ENCODE measurements around the gene PLA2G15.

DNA sequence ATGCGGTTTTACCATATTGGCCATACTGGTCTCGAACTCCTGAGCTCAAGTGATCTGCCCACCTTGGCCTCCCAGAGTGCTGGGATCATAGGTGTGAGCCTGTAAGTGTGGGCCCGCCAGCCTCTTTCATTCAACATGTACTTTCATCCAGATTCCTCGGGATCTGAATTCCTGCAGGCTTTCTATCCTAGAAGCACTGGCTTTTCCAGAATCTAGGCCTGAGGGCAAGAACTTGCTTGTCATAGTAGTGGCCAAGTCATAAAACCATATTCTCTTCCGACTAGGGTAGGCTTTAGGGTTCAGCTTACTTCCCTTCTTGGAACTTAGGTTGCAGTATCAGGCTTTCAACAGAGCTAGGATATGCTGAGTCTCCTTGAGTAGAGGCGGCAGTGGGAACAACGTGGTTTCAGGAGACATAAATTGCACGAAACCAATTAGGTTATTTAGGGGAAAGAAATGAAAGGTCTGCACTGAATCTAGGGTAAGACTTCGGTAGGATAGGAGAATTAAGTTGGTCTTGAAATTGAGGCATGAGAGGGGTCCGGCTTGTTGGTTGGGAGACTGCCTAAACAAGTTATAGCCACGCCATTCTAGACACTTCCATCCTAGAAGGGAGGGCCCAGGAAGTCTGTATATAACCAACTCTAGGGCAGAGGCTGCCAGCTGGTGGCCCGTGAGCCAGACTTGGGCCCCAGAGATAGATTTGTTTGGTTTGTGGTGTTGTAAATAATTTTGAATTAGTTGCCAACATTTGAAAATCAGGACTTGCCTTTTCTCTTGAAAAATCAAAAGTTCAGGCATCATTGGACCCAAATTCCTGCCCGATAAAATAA lies 34.8 kb downstream of the PLA2G15 start:
- TF ChIP-seq, protein P1, sequence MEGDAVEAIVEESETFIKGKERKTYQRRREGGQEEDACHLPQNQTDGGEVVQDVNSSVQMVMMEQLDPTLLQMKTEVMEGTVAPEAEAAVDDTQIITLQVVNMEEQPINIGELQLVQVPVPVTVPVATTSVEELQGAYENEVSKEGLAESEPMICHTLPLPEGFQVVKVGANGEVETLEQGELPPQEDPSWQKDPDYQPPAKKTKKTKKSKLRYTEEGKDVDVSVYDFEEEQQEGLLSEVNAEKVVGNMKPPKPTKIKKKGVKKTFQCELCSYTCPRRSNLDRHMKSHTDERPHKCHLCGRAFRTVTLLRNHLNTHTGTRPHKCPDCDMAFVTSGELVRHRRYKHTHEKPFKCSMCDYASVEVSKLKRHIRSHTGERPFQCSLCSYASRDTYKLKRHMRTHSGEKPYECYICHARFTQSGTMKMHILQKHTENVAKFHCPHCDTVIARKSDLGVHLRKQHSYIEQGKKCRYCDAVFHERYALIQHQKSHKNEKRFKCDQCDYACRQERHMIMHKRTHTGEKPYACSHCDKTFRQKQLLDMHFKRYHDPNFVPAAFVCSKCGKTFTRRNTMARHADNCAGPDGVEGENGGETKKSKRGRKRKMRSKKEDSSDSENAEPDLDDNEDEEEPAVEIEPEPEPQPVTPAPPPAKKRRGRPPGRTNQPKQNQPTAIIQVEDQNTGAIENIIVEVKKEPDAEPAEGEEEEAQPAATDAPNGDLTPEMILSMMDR (IDR thresholded peaks at IDR 0.05; ENCODE audit: insufficient read depth, low read depth, low read length), result no peak
- TF ChIP-seq EZH2 (IDR thresholded peaks at IDR 0.05; ENCODE audit: insufficient read depth, low read length), result no peak
